Neural cell (in vitro differentiated cells): Measurements from ENCODE around the gene CABLES1. TPM values are rescaled to one million over a fixed set of nuclear protein-coding genes. Genes with fewer than 3 reads are reported as not detected.

Experiments
- H2AFZ ChIP-seq: fragments of 200-600, 300-800 bp; sonication (generic), shearing (Covaris generic); 2 replicates; pipeline ENCODE4 v1.6.0; 2014; ENCODE audit warnings: low read depth, mild to moderate bottlenecking, antibody characterized with exemption, low read length, moderate library complexity
- H3F3A ChIP-seq: fragments of 200-600 bp; shearing (Covaris generic); 2 replicates; pipeline ENCODE4 v1.6.1; 2016; ENCODE audit warnings: mild to moderate bottlenecking, moderate library complexity, mixed read lengths, antibody characterized with exemption, low read length; ENCODE audit not compliant: insufficient read depth, poor library complexity, severe bottlenecking
- H3K27ac ChIP-seq: fragments of 200-600, 300-800 bp; sonication (generic), shearing (Covaris generic); 2 replicates; pipeline ENCODE4 v1.5.1; 2014; ENCODE audit warnings: mild to moderate bottlenecking, low read length, moderate library complexity
- H3K27me3 ChIP-seq: fragments of 300-800, 200-600 bp; sonication (generic), shearing (Covaris generic); 2 replicates; pipeline ENCODE4 v1.6.0; 2014; ENCODE audit warnings: mild to moderate bottlenecking, low read depth, low read length, moderate library complexity; ENCODE audit not compliant: insufficient read depth
- H3K36me3 ChIP-seq: fragments of 300-800, 200-600 bp; sonication (generic), shearing (Covaris generic); 2 replicates; pipeline ENCODE4 v1.5.1; 2014; ENCODE audit warnings: mild to moderate bottlenecking, antibody characterized with exemption, low read length, moderate library complexity; ENCODE audit not compliant: insufficient read depth
- H3K4me2 ChIP-seq: fragments of 300-800, 200-600 bp; sonication (generic), shearing (Covaris generic); 2 replicates; pipeline ENCODE4 v1.6.0; 2014; ENCODE audit warnings: mild to moderate bottlenecking, low read length
- H3K4me3 ChIP-seq: fragments of 300-800, 200-600 bp; sonication (generic), shearing (Covaris generic); 2 replicates; pipeline ENCODE4 v1.5.1; 2014; ENCODE audit warnings: mild to moderate bottlenecking, low read length, moderate library complexity
- H3K79me2 ChIP-seq: fragments of 200-600 bp; shearing (Covaris generic); replicated peaks from 2 replicates; pipeline ENCODE4 v1.6.0; 2014; ENCODE audit warnings: mild to moderate bottlenecking, low read length, moderate library complexity; ENCODE audit not compliant: insufficient read depth
- H3K9ac ChIP-seq: fragments of 300-800, 200-600 bp; sonication (generic), shearing (Covaris generic); 2 replicates; pipeline ENCODE4 v1.6.1; 2016; ENCODE audit warnings: mild to moderate bottlenecking, low read length, mixed read lengths
- H3K9me2 ChIP-seq: fragments of 200-600 bp; shearing (Covaris generic); 2 replicates; pipeline ENCODE4 v1.6.1; 2016; ENCODE audit warnings: mild to moderate bottlenecking, low read length, mixed read lengths; ENCODE audit not compliant: insufficient read depth
- H3K9me3 ChIP-seq: fragments of 200-600, 300-800 bp; sonication (generic), shearing (Covaris generic); 2 replicates; pipeline ENCODE4 v1.6.1; 2016; ENCODE audit warnings: mild to moderate bottlenecking, mixed run types, low read length, moderate library complexity, mixed read lengths
- H4K20me1 ChIP-seq: fragments of 200-600 bp; shearing (Covaris generic); 2 replicates; pipeline ENCODE4 v1.6.1; 2016; ENCODE audit warnings: mild to moderate bottlenecking, mixed run types; ENCODE audit not compliant: insufficient read depth
- EP300 ChIP-seq: fragments of 450-650 bp; conservative IDR thresholded peaks from 2 replicates; pipeline ENCODE4 v1.6.1; 2014; ENCODE audit warnings: antibody characterized with exemption, mild to moderate bottlenecking, moderate library complexity; ENCODE audit not compliant: poor library complexity, severe bottlenecking
- EZH2 ChIP-seq: fragments of 200-600, 300-800 bp; shearing (Covaris generic), sonication (generic); IDR thresholded peaks from 2 replicates; pipeline ENCODE4 v1.6.1; 2014; ENCODE audit warnings: antibody characterized with exemption, low read length, borderline replicate concordance, mild to moderate bottlenecking; ENCODE audit not compliant: insufficient read depth, poor library complexity, severe bottlenecking
- MXI1 ChIP-seq: fragments of 450-650 bp; conservative IDR thresholded peaks from 2 replicates; pipeline ENCODE4 v1.6.1; 2014; ENCODE audit warnings: antibody characterized with exemption, mild to moderate bottlenecking; ENCODE audit not compliant: poor library complexity, severe bottlenecking
- POLR2AphosphoS5 ChIP-seq: IDR thresholded peaks from 2 replicates; pipeline ENCODE4 v1.6.1; 2012
- RAD21 ChIP-seq: fragments of 450-650 bp; conservative IDR thresholded peaks from 2 replicates; pipeline ENCODE4 v1.6.1; 2014; ENCODE audit warnings: antibody characterized with exemption, mild to moderate bottlenecking, moderate library complexity
- SMC3 ChIP-seq: fragments of 450-650 bp; conservative IDR thresholded peaks from 2 replicates; pipeline ENCODE4 v1.6.1; 2014; ENCODE audit warnings: antibody characterized with exemption, mild to moderate bottlenecking, moderate library complexity; ENCODE audit not compliant: poor library complexity
- TAF1 ChIP-seq: IDR thresholded peaks from 2 replicates; pipeline ENCODE4 v1.6.1; 2012; ENCODE audit warnings: low read depth
- polyA plus RNA-seq: library from polyadenylated mRNA; depleted of rRNA; stranded (reverse); fragments of >200 nt; gene quantifications from 2 replicates; pipeline ENCODE4 v1.2.3, GENCODE V29; 2014
- TF ChIP-seq, protein P1 (sequence below): fragments of 450-650 bp; IDR thresholded peaks from 2 replicates; pipeline ENCODE4 v1.5.1; 2014; ENCODE audit warnings: antibody characterized with exemption, mild to moderate bottlenecking, moderate library complexity; ENCODE audit not compliant: poor library complexity, severe bottlenecking
- TF ChIP-seq, protein P2 (sequence below): IDR thresholded peaks from 2 replicates; pipeline ENCODE4 v1.6.1; 2012; ENCODE audit warnings: borderline replicate concordance

CABLES1 gene
- polyA plus RNA-seq, 1 donor from 2014 or later, result 1.4 TPM

DNA sequence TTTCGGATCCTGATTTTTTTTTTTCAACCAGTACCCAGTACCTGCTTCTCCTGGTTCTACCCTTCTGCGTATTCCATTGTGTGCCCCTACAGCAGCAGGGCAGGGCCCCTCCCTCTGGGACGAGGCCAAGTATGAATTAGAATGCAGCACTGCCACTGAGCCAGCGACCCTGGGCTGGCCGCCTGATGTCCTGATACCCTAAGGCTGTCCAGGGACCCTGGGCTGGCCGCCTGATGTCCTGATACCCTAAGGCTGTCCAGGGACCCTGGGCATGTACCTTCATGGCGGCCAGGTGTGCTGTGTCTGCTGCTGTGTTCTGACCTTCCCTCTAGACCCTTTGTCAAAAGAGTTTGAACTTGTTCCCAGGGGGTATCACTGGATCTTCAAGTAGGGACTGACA lies 42.9 kb downstream of the CABLES1 start:
- H3K79me2 ChIP-seq, result no peaks in the 10 kb centered on the region
- no peak overlapping the region for H3K4me3 ChIP-seq
- TF ChIP-seq, protein P1, sequence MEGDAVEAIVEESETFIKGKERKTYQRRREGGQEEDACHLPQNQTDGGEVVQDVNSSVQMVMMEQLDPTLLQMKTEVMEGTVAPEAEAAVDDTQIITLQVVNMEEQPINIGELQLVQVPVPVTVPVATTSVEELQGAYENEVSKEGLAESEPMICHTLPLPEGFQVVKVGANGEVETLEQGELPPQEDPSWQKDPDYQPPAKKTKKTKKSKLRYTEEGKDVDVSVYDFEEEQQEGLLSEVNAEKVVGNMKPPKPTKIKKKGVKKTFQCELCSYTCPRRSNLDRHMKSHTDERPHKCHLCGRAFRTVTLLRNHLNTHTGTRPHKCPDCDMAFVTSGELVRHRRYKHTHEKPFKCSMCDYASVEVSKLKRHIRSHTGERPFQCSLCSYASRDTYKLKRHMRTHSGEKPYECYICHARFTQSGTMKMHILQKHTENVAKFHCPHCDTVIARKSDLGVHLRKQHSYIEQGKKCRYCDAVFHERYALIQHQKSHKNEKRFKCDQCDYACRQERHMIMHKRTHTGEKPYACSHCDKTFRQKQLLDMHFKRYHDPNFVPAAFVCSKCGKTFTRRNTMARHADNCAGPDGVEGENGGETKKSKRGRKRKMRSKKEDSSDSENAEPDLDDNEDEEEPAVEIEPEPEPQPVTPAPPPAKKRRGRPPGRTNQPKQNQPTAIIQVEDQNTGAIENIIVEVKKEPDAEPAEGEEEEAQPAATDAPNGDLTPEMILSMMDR, result no peak
- no peak for TF ChIP-seq MXI1
- TF ChIP-seq SMC3, result no peak
- TF ChIP-seq, protein P2, sequence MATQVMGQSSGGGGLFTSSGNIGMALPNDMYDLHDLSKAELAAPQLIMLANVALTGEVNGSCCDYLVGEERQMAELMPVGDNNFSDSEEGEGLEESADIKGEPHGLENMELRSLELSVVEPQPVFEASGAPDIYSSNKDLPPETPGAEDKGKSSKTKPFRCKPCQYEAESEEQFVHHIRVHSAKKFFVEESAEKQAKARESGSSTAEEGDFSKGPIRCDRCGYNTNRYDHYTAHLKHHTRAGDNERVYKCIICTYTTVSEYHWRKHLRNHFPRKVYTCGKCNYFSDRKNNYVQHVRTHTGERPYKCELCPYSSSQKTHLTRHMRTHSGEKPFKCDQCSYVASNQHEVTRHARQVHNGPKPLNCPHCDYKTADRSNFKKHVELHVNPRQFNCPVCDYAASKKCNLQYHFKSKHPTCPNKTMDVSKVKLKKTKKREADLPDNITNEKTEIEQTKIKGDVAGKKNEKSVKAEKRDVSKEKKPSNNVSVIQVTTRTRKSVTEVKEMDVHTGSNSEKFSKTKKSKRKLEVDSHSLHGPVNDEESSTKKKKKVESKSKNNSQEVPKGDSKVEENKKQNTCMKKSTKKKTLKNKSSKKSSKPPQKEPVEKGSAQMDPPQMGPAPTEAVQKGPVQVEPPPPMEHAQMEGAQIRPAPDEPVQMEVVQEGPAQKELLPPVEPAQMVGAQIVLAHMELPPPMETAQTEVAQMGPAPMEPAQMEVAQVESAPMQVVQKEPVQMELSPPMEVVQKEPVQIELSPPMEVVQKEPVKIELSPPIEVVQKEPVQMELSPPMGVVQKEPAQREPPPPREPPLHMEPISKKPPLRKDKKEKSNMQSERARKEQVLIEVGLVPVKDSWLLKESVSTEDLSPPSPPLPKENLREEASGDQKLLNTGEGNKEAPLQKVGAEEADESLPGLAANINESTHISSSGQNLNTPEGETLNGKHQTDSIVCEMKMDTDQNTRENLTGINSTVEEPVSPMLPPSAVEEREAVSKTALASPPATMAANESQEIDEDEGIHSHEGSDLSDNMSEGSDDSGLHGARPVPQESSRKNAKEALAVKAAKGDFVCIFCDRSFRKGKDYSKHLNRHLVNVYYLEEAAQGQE, result no peak
- TF ChIP-seq TAF1, result no peak
- TF ChIP-seq EP300, result no peak
- TF ChIP-seq POLR2AphosphoS5, result no peak
- TF ChIP-seq EZH2, result no peak
- TF ChIP-seq RAD21, result no peak
- no peaks in the 10 kb centered on the region for H3K36me3 ChIP-seq
- no peaks in the 10 kb centered on the region for H4K20me1 ChIP-seq
- no peak overlapping the region for H2AFZ ChIP-seq
- no peaks in the 10 kb centered on the region for H3K9me2 ChIP-seq
- H3K4me2 ChIP-seq, result no peak overlapping the region
- H3K9me3 ChIP-seq, result no peaks in the 10 kb centered on the region
- no peak overlapping the region for H3K27ac ChIP-seq
- H3F3A ChIP-seq, result no peaks in the 10 kb centered on the region
- H3K27me3 ChIP-seq, result no peaks in the 10 kb centered on the region
- no peak overlapping the region for H3K9ac ChIP-seq

DNA sequence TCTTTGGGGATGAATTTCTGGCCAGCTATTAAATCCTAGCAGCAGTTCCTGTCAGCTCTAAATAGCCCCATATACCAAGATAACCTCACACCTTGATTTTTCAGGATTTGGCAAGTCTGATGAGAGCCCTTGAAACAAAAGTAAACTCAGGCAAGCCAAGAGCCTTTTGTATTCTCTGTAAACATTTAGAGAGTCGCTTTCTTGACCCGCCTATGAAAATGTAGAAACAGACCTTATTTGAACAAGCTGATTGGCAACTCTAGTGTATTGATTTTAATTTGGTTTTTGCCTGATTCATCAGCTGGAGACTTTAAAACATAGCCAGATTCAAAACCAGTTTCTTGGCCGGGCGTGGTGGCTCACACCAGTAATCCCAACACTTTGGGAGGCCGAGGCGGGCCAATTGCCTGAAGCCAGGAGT lies 43.4 kb downstream of the CABLES1 start:
- no peaks in the 10 kb centered on the region for H3F3A ChIP-seq
- H3K4me2 ChIP-seq, result no peak overlapping the region
- no peak overlapping the region for H3K4me3 ChIP-seq
- H3K9me3 ChIP-seq, result no peaks in the 10 kb centered on the region
- TF ChIP-seq POLR2AphosphoS5 (no peak), SMC3 (no peak), MXI1 (no peak), TAF1 (no peak), RAD21 (no peak), EP300 (no peak), EZH2 (no peak)
- TF ChIP-seq, protein P2, result no peak
- TF ChIP-seq, protein P1, result no peak
- no peak overlapping the region for H2AFZ ChIP-seq
- H4K20me1 ChIP-seq, result no peaks in the 10 kb centered on the region
- no peak overlapping the region for H3K9ac ChIP-seq
- no peaks in the 10 kb centered on the region for H3K79me2 ChIP-seq
- H3K36me3 ChIP-seq, result no peaks in the 10 kb centered on the region
- H3K27ac ChIP-seq, result no peak overlapping the region
- no peaks in the 10 kb centered on the region for H3K9me2 ChIP-seq
- no peaks in the 10 kb centered on the region for H3K27me3 ChIP-seq
